A549 (cell line): ENCODE data around the gene FGF7. TPM values are rescaled to one million over a fixed set of nuclear protein-coding genes. Genes with fewer than 3 reads are reported as not detected.

Experiments
- ATAC-seq, 2 experiments: fragments of 200-7000 bp in 1 of 2; fragments of >200 bp in 1 of 2; cut with Nextera tagmentation in 1 of 2; cut with Tn5 transposase in 1 of 2; 3 replicates each; pipeline versions ENCODE4 v1.8.0 to v1.9.1; 2018 to 2020; ENCODE audit warnings: mild to moderate bottlenecking in 1 of 2, moderate library complexity in 1 of 2
- CTCF ChIA-PET: fragments of 300-600 bp; sonication (Branson Sonifier 250); formaldehyde crosslinking; extraction: SDS; loops from one replicate; lab custom pipeline; 2021; ENCODE audit warnings: antibody characterized with exemption, inconsistent platforms; lab: Yijun Ruan, JAX
- POLR2A ChIA-PET: fragments of 350-600 bp; formaldehyde crosslinking; extraction: SDS; loops from one replicate; lab custom pipeline; 2021; ENCODE audit warnings: antibody characterized with exemption, inconsistent platforms; lab: Yijun Ruan, JAX
- DNase-seq, 2 experiments: peaks; one replicate each; pipeline versions ENCODE4 v3.0.0 to v3.0.0-alpha.2; 2011 to 2016; ENCODE audit warnings: low read depth in 1 of 2, low spot score in 1 of 2
- FAIRE-seq: peaks from 2 replicates; lab custom pipeline; 2011; peaks lifted over from hg19 to GRCh38; lab: Jason Lieb, UNC
- H3K27ac ChIP-seq, 2 experiments: fragments of >200 bp; sonication (Bioruptor Twin); formaldehyde crosslinking; 3 replicates each; pipeline ENCODE4 v1.5.1; 2016 to 2017
- H3K4me1 ChIP-seq: fragments of >200 bp; sonication (Bioruptor Twin); formaldehyde crosslinking; 3 replicates; pipeline ENCODE4 v1.6.1; 2016
- H3K4me2 ChIP-seq: fragments of >200 bp; sonication (Bioruptor Twin); formaldehyde crosslinking; 3 replicates; pipeline ENCODE4 v1.6.1; 2016
- H3K4me3 ChIP-seq: fragments of >200 bp; sonication (Bioruptor Twin); formaldehyde crosslinking; 3 replicates; pipeline ENCODE4 v1.5.1; 2016
- H3K9me3 ChIP-seq: fragments of >200 bp; sonication (Bioruptor Twin); formaldehyde crosslinking; 3 replicates; pipeline ENCODE4 v1.6.1; 2016
- BHLHE40 ChIP-seq: IDR thresholded peaks from 2 replicates; pipeline ENCODE4 v1.6.1; 2012; ENCODE audit warnings: low read depth, low read length, inconsistent platforms
- CBX2 ChIP-seq: fragments of 200-600 bp; sonication (generic); IDR thresholded peaks from 2 replicates; pipeline ENCODE4 v1.6.1; 2016; ENCODE audit warnings: low read depth, mild to moderate bottlenecking, borderline replicate concordance
- E2F6 ChIP-seq: IDR thresholded peaks from 2 replicates; pipeline ENCODE4 v1.6.1; 2012; ENCODE audit warnings: low read depth, borderline replicate concordance
- EHF ChIP-seq: fragments of 250-450 bp; sonication (Bioruptor Pico); IDR thresholded peaks from 2 replicates; pipeline ENCODE4 v1.5.0; 2020; ENCODE audit warnings: mild to moderate bottlenecking
- EHMT2 ChIP-seq: fragments of 200-600 bp; sonication (generic); IDR thresholded peaks from 2 replicates; pipeline ENCODE4 v1.6.1; 2016; ENCODE audit warnings: antibody characterized with exemption, low read depth, mild to moderate bottlenecking, moderate library complexity
- ELK1 ChIP-seq: fragments of 150-350 bp; IDR thresholded peaks from 2 replicates; pipeline ENCODE4 v1.6.1; 2014; ENCODE audit warnings: low read depth, mild to moderate bottlenecking, low read length
- ESRRA ChIP-seq: fragments of 150-350 bp; IDR thresholded peaks from 2 replicates; pipeline ENCODE4 v1.6.1; 2014; ENCODE audit warnings: mild to moderate bottlenecking, low read length, borderline replicate concordance
- FOXS1 ChIP-seq: fragments of 250-450 bp; sonication (Bioruptor Pico); IDR thresholded peaks from 2 replicates; pipeline ENCODE4 v1.5.0; 2020; ENCODE audit warnings: mild to moderate bottlenecking, moderate library complexity
- GATA3 ChIP-seq: IDR thresholded peaks from 2 replicates; pipeline ENCODE4 v1.6.1; 2012; ENCODE audit warnings: borderline replicate concordance
- HMGXB4 ChIP-seq: fragments of 250-450 bp; sonication (Bioruptor Pico); IDR thresholded peaks from 2 replicates; pipeline ENCODE4 v1.5.0; 2021; ENCODE audit warnings: mild to moderate bottlenecking, moderate library complexity, borderline replicate concordance
- HOXB13 ChIP-seq: fragments of 250-450 bp; sonication (Bioruptor Pico); IDR thresholded peaks from 2 replicates; pipeline ENCODE4 v1.5.0; 2020; ENCODE audit warnings: low read depth, mild to moderate bottlenecking, moderate library complexity
- JUNB ChIP-seq: fragments of >200 bp; sonication (Bioruptor Twin); formaldehyde crosslinking; IDR thresholded peaks from 2 replicates; pipeline ENCODE4 v1.6.1; 2016
- KDM1A ChIP-seq: fragments of 200-600 bp; sonication (generic); IDR thresholded peaks from 2 replicates; pipeline ENCODE4 v1.6.1; 2016; ENCODE audit warnings: low read depth, mild to moderate bottlenecking
- KDM5A ChIP-seq: fragments of 200-600 bp; sonication (generic); IDR thresholded peaks from 2 replicates; pipeline ENCODE4 v1.6.1; 2016; ENCODE audit warnings: antibody characterized with exemption, mild to moderate bottlenecking
- MAFK ChIP-seq: fragments of 450-650 bp; IDR thresholded peaks from 2 replicates; pipeline ENCODE4 v1.6.1; 2014; ENCODE audit not compliant: partially characterized antibody
- NPAS2 ChIP-seq: fragments of 250-450 bp; sonication (Bioruptor Pico); IDR thresholded peaks from 2 replicates; pipeline ENCODE4 v1.8.0; 2022; ENCODE audit warnings: mild to moderate bottlenecking, moderate library complexity, borderline replicate concordance
- NR3C1 ChIP-seq: fragments of >200 bp; sonication (Bioruptor Twin); formaldehyde crosslinking; IDR thresholded peaks from 3 replicates; pipeline ENCODE4 v1.6.1; 2017
- PBX3 ChIP-seq: IDR thresholded peaks from 2 replicates; pipeline ENCODE4 v1.6.1; 2012
- POLR2A ChIP-seq: IDR thresholded peaks from 2 replicates; pipeline ENCODE4 v1.6.1; 2012; ENCODE audit warnings: mild to moderate bottlenecking, low read length
- RAD21 ChIP-seq, 2 experiments: fragments of >200 bp in 1 of 2; sonication (Bioruptor Twin) in 1 of 2; formaldehyde crosslinking in 1 of 2; IDR thresholded peaks in 1 of 2; conservative IDR thresholded peaks in 1 of 2; 2 replicates in 1 of 2; 3 replicates in 1 of 2; pipeline ENCODE4 v1.6.1; 2012 to 2018; ENCODE audit warnings: inconsistent platforms in 1 of 2
- RARB ChIP-seq: fragments of 250-450 bp; sonication (Bioruptor Pico); IDR thresholded peaks from 2 replicates; pipeline ENCODE4 v1.8.0; 2021; ENCODE audit warnings: mild to moderate bottlenecking, moderate library complexity
- REST ChIP-seq: fragments of 200-600 bp; sonication (generic); IDR thresholded peaks from 2 replicates; pipeline ENCODE4 v1.6.1; 2016; ENCODE audit warnings: antibody characterized with exemption, mild to moderate bottlenecking, moderate library complexity
- RNF2 ChIP-seq: fragments of 200-600 bp; sonication (generic); IDR thresholded peaks from 2 replicates; pipeline ENCODE4 v1.6.1; 2016; ENCODE audit warnings: low read depth, mild to moderate bottlenecking, antibody characterized with exemption, moderate library complexity, borderline replicate concordance
- SMC3 ChIP-seq: fragments of >200 bp; sonication (Bioruptor Twin); formaldehyde crosslinking; IDR thresholded peaks from 3 replicates; pipeline ENCODE4 v1.6.1; 2018; ENCODE audit warnings: inconsistent platforms
- SREBF2 ChIP-seq: fragments of 450-650 bp; IDR thresholded peaks from 2 replicates; pipeline ENCODE4 v1.6.1; 2014; ENCODE audit warnings: mild to moderate bottlenecking, moderate library complexity
- ZC3H11A ChIP-seq: fragments of 450-650 bp; IDR thresholded peaks from 2 replicates; pipeline ENCODE4 v1.6.1; 2014; ENCODE audit warnings: antibody characterized with exemption, mild to moderate bottlenecking
- ZFP36 ChIP-seq: fragments of 450-650 bp; IDR thresholded peaks from 2 replicates; pipeline ENCODE4 v1.6.1; 2014; ENCODE audit warnings: borderline replicate concordance; ENCODE audit not compliant: partially characterized antibody
- WGBS: methylation state at CpG from one replicate; pipeline ENCODE4 v1.1.6; 2017; ENCODE audit errors: missing lambda C conversion rate; 5-methylcytosine and 5-hydroxymethylcytosine counted together
- polyA plus RNA-seq, 4 experiments: library from polyadenylated mRNA; depleted of rRNA in 3 of 4; stranded (reverse); fragments of >200 nt; fragmentation: RNase III in 1 of 4; extraction: RNeasy Plus Mini Kit Qiagen cat#74134 plus additional on column Dnase treatment in 1 of 4; gene quantifications; 2 replicates in 3 of 4; 3 replicates in 1 of 4; pipeline ENCODE4 v1.2.3, GENCODE V29; 2011 to 2017

The FGF7 gene
- polyA plus RNA-seq, 2 of the 4 experiments (the other 2 are of a cell fraction), result not detected

GRCh38 chr15:49439678-49440395, 16.8 kb downstream of the FGF7 start:
- CTCF ChIA-PET, result no interaction called here
- Histone ChIP-seq H3K9me3 (no peaks in the 10 kb centered on the region), H3K4me1 (no peaks in the 10 kb centered on the region), H3K4me3 (no peak overlapping the region), H3K27ac (no peak overlapping the region), H3K4me2 (no peak overlapping the region)
- WGBS, result 23% methylated on average over 5 of the region's 5 CpGs
- no peak for ATAC-seq
- TF ChIP-seq BHLHE40, result no peak
- no peak for TF ChIP-seq ZFP36
- no peak for TF ChIP-seq MAFK
- TF ChIP-seq GATA3, result no peak
- no peak for TF ChIP-seq KDM1A
- no peak for TF ChIP-seq NPAS2 (CRISPR knock-in tag)
- TF ChIP-seq HOXB13 (CRISPR knock-in tag), result no peak
- no peak for TF ChIP-seq POLR2A
- DNase-seq, result no peak
- no peak for FAIRE-seq
- POLR2A ChIA-PET, result no interaction called here

- ChIA-PET CTCF (no interaction called here), POLR2A (no interaction called here)
- FAIRE-seq (no peak), ATAC-seq (no peak), DNase-seq (no peak)
- Histone ChIP-seq H3K4me1 (no peaks in the 10 kb centered on the region), H3K9me3 (no peaks in the 10 kb centered on the region), H3K4me2 (no peak overlapping the region), H3K4me3 (no peak overlapping the region), H3K27ac (no peak overlapping the region)
- no peak for TF ChIP-seq SMC3
- no peak for TF ChIP-seq RNF2
- no peak for TF ChIP-seq KDM5A
- TF ChIP-seq RARB, result no peak
- TF ChIP-seq E2F6, result no peak
- TF ChIP-seq GATA3, result no peak
- no peak for TF ChIP-seq SREBF2
- no peak for TF ChIP-seq FOXS1
- TF ChIP-seq EHMT2, result no peak
- no peak for TF ChIP-seq NR3C1
- no peak for TF ChIP-seq ZC3H11A
These were observed 18.3 kb downstream of the FGF7 start for GRCh38 chr15:49441356-49441755.

GRCh38 chr15:49441816-49442215, 18.8 kb downstream of the FGF7 start:
- CTCF ChIA-PET, result no interaction called here
- POLR2A ChIA-PET, result no interaction called here
- Histone ChIP-seq H3K9me3 (no peaks in the 10 kb centered on the region), H3K4me2 (no peak overlapping the region), H3K4me1 (no peaks in the 10 kb centered on the region), H3K4me3 (no peak overlapping the region), H3K27ac (no peak overlapping the region)
- 36% methylated on average over 1 of the region's 1 CpG for WGBS
- DNase-seq, result no peak
- no peak for FAIRE-seq
- ATAC-seq, result no peak
- TF ChIP-seq JUNB (no peak), HMGXB4 (no peak), EHMT2 (no peak), RAD21 (conservative IDR thresholded peaks at IDR 0.05 in 1 of 2, IDR thresholded peaks at IDR 0.05 in 1 of 2) (no peak), NR3C1 (no peak), ESRRA (no peak), REST (no peak), MAFK (no peak), CBX2 (no peak), ELK1 (no peak), HOXB13 (CRISPR knock-in tag) (no peak), RARB (no peak), PBX3 (no peak), EHF (CRISPR knock-in tag) (no peak)
